ENCODE data around the gene ACOT9. TPM values are rescaled to one million over a fixed set of nuclear protein-coding genes. Genes with fewer than 3 reads are reported as not detected.
"Not testable (repeated sequence)": the region's sequence is repeated elsewhere in the genome, so short reads cannot be mapped to it uniquely, and the experiment has no call there.

ACOT9 gene
- total RNA-seq, 1 donor from 2014 or later = 61.8 TPM

- Mint-ChIP-seq H3K9me3 (no peaks in the 10 kb centered on the region), H3K36me3 (ENCODE audit: low read depth) (peaks cover 15% of the 10 kb centered on the region), H3K4me1 (peaks cover 44% of the 10 kb centered on the region), H3K4me3 (peak within 1 kb of the TSS; percentile 98), H3K27me3 (ENCODE audit: low read depth) (no peaks in the 10 kb centered on the region), H3K27ac (ENCODE audit: unreplicated experiment) (peak within 1 kb of the TSS; percentile 95)
- peak; percentile 99 for DNase-seq (ENCODE audit: low read depth, low spot score)
- TF ChIP-seq CTCF (conservative IDR thresholded peaks at IDR 0.05) = peak; percentile 96
These were observed 40.0 kb upstream of the ACOT9 start, which contains the start of gene SAT1 for GRCh38 chrX:23782863-23783588. Gene SAT1, plus strand, starts transcription at chrX:23783173. Its CDS starts 179 bp downstream, at chrX:23783352.

- no peak for TF ChIP-seq CTCF (conservative IDR thresholded peaks at IDR 0.05)
- Mint-ChIP-seq H3K9me3 (no peaks in the 10 kb centered on the region), H3K27me3 (ENCODE audit: low read depth) (no peaks in the 10 kb centered on the region), H3K4me1 (peaks cover 40% of the 10 kb centered on the region), H3K36me3 (ENCODE audit: low read depth) (peaks cover 15% of the 10 kb centered on the region), H3K27ac (ENCODE audit: unreplicated experiment) (peak overlapping the region; percentile 91), H3K4me3 (peak overlapping the region; percentile 98)
- no peak for DNase-seq (ENCODE audit: low read depth, low spot score)
These were observed 39.4 kb upstream of the ACOT9 start for GRCh38 chrX:23782455-23782854.

GRCh38 chrX:23779025-23779424 lies 35.9 kb upstream of the ACOT9 start:
- Mint-ChIP-seq H3K27me3 (ENCODE audit: low read depth) (no peaks in the 10 kb centered on the region), H3K9me3 (no peaks in the 10 kb centered on the region), H3K36me3 (ENCODE audit: low read depth) (peaks cover 3% of the 10 kb centered on the region), H3K4me1 (peaks cover 22% of the 10 kb centered on the region), H3K27ac (ENCODE audit: unreplicated experiment) (no peak overlapping the region), H3K4me3 (peak overlapping the region; percentile 51)
- DNase-seq (ENCODE audit: low read depth, low spot score) = no peak
- peak; percentile 30 for TF ChIP-seq CTCF (conservative IDR thresholded peaks at IDR 0.05)

GRCh38 chrX:23776363-23776762 lies 33.3 kb upstream of the ACOT9 start:
- DNase-seq (ENCODE audit: low read depth, low spot score) = no peak

GRCh38 chrX:23773601-23774175 lies 30.6 kb upstream of the ACOT9 start:
- TF ChIP-seq CTCF (conservative IDR thresholded peaks at IDR 0.05) = no peak
- DNase-seq (ENCODE audit: low read depth, low spot score) = no peak
- no peaks in the 10 kb centered on the region for H3K36me3 Mint-ChIP-seq (ENCODE audit: low read depth)
- no peak overlapping the region for H3K4me3 Mint-ChIP-seq
- H3K27me3 Mint-ChIP-seq (ENCODE audit: low read depth) = no peaks in the 10 kb centered on the region
- H3K4me1 Mint-ChIP-seq = no peaks in the 10 kb centered on the region
- H3K27ac Mint-ChIP-seq (ENCODE audit: unreplicated experiment) = no peak overlapping the region
- H3K9me3 Mint-ChIP-seq = no peaks in the 10 kb centered on the region

More at GRCh38 chrX:23776363-23776762, 33.3 kb upstream of the ACOT9 start:
- no peaks in the 10 kb centered on the region for H3K27me3 Mint-ChIP-seq (ENCODE audit: low read depth)
- no peak for TF ChIP-seq CTCF (conservative IDR thresholded peaks at IDR 0.05)
- H3K27ac Mint-ChIP-seq (ENCODE audit: unreplicated experiment) = no peak overlapping the region
- H3K36me3 Mint-ChIP-seq (ENCODE audit: low read depth) = no peaks in the 10 kb centered on the region
- no peaks in the 10 kb centered on the region for H3K9me3 Mint-ChIP-seq
- peaks cover 2% of the 10 kb centered on the region for H3K4me1 Mint-ChIP-seq
- no peak overlapping the region for H3K4me3 Mint-ChIP-seq

GRCh38 chrX:23771086-23771485 lies 28.0 kb upstream of the ACOT9 start:
- H3K27ac Mint-ChIP-seq (ENCODE audit: unreplicated experiment); DNase-seq (ENCODE audit: low read depth, low spot score); H3K36me3 Mint-ChIP-seq (ENCODE audit: low read depth); H3K4me3 Mint-ChIP-seq; H3K4me1 Mint-ChIP-seq; H3K9me3 Mint-ChIP-seq; H3K27me3 Mint-ChIP-seq (ENCODE audit: low read depth): not testable (repeated sequence)
